Spleen (tissue), 7 donors: ENCODE measurements around the gene XAF1.

Source experiments
- CTCF ChIP-seq, 11 experiments: fragments of 200-600 bp in 7 of 11; fragments of 450-650 bp in 4 of 11; sonication (generic) in 4 of 11; IDR thresholded peaks in 8 of 11; conservative IDR thresholded peaks in 3 of 11; 1 replicate in 7 of 11; 2 replicates in 4 of 11; pipeline versions ENCODE4 v1.4.0 to v1.8.0; 2016 to 2021; ENCODE audit warnings: antibody characterized with exemption in 11 of 11, inconsistent platforms in 4 of 11, mild to moderate bottlenecking in 1 of 11
- POLR2A ChIP-seq, 3 donors: fragments of 450-650 bp; IDR thresholded peaks; one replicate each; pipeline ENCODE4 v1.5.1; 2017; ENCODE audit warnings: antibody characterized with exemption in 3 of 3, mild to moderate bottlenecking in 1 of 3
- donor health status: DM: no; HTN: no; CAD: no; lungs with moderate emphysema.
- donor health status: DM: no; HTN: no; CAD: no.
- donor health status: DM: no; HTN: no; CAD: no.

- no peak for TF ChIP-seq POLR2A (IDR thresholded peaks at IDR 0.05)
- TF ChIP-seq CTCF (IDR thresholded peaks at IDR 0.05 in 8 of 11, conservative IDR thresholded peaks at IDR 0.05 in 3 of 11): no peak
These were observed at the start of gene XAF1 for GRCh38 chr17:6755731-6756184.
